HG02981 (cell line): ENCODE data around the gene NRP1.
A peak's percentile ranks its signal among the peaks of the same experiment; 100 is the strongest.

Experiments used
- ATAC-seq: cut with Tn5 transposase; IDR thresholded peaks from one replicate; pipeline ENCODE4 v1.9.1; 2021; ENCODE audit warnings: mild to moderate bottlenecking, moderate library complexity; ENCODE audit not compliant: unreplicated experiment

Gene NRP1

GRCh38 chr10:33350041-33350440 lies 15.6 kb upstream of the NRP1 start:
- no peak for ATAC-seq

GRCh38 chr10:33349268-33349667 lies 14.8 kb upstream of the NRP1 start:
- ATAC-seq: no peak

- ATAC-seq: no peak
Measured at GRCh38 chr10:33347211-33347610, 12.7 kb upstream of the NRP1 start.

GRCh38 chr10:33345236-33345635 lies 10.8 kb upstream of the NRP1 start:
- ATAC-seq: no peak

- no peak for ATAC-seq
Measured at GRCh38 chr10:33344676-33345075, 10.2 kb upstream of the NRP1 start.

GRCh38 chr10:33341637-33342036 lies 7.2 kb upstream of the NRP1 start:
- no peak for ATAC-seq

- no peak for ATAC-seq
Measured at GRCh38 chr10:33337326-33337957, 3.0 kb upstream of the NRP1 start.

GRCh38 chr10:33336582-33337325 lies 2.3 kb upstream of the NRP1 start:
- ATAC-seq: no peak

- ATAC-seq: no peak
Measured at GRCh38 chr10:33335801-33336581, 1.5 kb upstream of the NRP1 start.

GRCh38 chr10:33335551-33335800 lies 1.0 kb upstream of the NRP1 start:
- no peak for ATAC-seq

- no peak for ATAC-seq
Measured at GRCh38 chr10:33334805-33335550, 511 bp upstream of the NRP1 start.

GRCh38 chr10:33333260-33334101 lies 986 bp downstream of the NRP1 start:
- ATAC-seq: no peak

- no peak for ATAC-seq
Measured at GRCh38 chr10:33332183-33333065, 2.0 kb downstream of the NRP1 start.

GRCh38 chr10:33331379-33331694 lies 3.1 kb downstream of the NRP1 start:
- ATAC-seq: no peak

- ATAC-seq: peak; percentile 47
Measured at GRCh38 chr10:33330543-33331378, 3.7 kb downstream of the NRP1 start.

- ATAC-seq: no peak
Measured at GRCh38 chr10:33329178-33329577, 5.3 kb downstream of the NRP1 start.

GRCh38 chr10:33328253-33328652 lies 6.2 kb downstream of the NRP1 start:
- no peak for ATAC-seq

- ATAC-seq: no peak
Measured at GRCh38 chr10:33327751-33328150, 6.7 kb downstream of the NRP1 start.

- no peak for ATAC-seq
Measured at GRCh38 chr10:33326933-33327332, 7.5 kb downstream of the NRP1 start.
